HG03469 (cell line): ENCODE results near the gene RAB11FIP4.

Experiments
- ATAC-seq: cut with Tn5 transposase; IDR thresholded peaks from one replicate; pipeline ENCODE4 v1.9.1; 2021; ENCODE audit warnings: mild to moderate bottlenecking, moderate library complexity, moderate number of reproducible peaks; ENCODE audit not compliant: unreplicated experiment

RAB11FIP4 gene

DNA sequence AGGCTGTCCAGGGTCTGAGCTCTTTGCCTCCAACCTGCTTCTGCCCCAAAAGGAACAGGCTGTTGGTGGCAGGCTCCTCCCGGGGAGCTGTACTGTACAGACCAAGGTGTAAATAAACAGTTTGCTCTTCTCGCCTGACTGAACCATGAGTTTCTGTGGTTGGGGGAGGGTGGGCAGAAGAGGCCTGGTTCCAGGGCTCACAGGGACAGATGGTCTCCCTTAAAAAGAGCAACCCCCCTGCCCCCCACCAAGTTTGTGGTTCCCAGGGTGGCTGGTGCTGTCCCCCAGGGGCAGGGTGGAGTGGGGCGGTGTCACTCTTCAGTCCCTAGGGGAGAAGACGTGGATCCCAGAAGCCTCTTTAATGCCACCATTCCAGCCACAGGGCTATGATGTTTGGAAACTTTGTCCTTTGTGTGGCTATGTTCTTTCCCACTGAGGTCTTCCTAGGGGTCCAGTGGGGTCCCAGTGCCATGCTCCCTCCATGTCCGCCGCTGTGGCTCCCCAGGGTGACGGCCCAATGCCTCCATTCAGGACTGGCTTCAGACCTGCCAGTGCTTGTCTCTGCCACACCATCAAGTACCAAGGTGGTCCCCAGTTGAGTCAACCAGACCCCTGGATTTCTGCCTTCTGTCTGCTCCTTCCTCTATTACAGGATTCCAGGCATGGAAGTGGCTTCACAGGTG lies 146.7 kb downstream of the RAB11FIP4 start:
- ATAC-seq, result no peak

DNA sequence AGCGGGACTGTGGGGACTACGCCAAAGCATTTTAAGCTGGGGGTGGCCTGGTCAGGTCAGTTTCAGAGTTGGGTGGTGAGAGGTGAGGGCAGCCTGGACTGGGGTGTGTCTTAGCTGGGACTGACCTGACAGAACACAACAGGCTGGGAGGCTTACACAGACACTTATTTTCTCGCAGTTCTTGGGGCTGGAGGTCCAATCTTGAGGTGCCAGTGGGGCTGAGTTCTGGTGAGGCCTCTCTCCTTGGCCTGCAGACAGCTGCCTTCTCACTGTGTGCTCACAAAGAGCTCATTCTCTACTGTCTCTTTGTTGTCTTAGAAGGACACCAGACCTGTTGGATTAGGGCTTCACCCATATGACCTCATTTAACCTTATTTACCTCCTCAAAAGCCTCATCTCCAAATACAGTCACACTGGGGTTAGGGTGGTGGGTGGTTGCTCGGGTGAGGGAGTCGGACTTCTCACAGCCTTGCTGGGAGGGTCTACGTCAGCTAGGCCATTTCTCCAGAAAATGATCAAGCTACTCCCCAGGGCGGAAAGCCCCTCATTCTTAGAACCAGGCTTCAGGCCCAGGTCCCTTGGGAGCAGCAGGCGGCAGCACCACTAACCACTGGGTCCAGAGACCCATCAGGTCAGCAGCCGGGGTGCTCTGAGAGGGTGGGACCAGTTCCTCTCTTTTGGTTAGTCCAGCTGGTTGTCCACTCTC lies 149.3 kb downstream of the RAB11FIP4 start:
- no peak for ATAC-seq

DNA sequence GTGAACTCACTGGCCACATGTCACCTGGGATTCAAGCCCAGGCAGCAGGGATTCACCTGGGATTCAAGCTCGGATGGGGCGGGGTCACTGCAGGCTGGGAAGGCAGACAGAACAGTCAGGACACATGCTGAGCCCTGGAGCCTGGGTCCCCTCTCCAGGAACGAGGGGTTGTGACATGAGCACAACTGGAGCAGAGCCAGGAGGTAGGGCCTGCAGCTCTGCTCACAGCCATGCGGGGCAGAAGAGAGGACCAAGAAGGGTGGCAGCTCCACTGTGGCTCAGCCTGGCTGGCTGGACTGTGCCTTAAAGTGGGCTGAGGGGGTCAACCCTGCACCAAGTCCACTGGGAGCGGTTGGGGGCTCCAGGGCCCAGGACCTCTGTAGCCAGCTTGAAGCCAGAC lies 150.1 kb downstream of the RAB11FIP4 start:
- no peak for ATAC-seq

DNA sequence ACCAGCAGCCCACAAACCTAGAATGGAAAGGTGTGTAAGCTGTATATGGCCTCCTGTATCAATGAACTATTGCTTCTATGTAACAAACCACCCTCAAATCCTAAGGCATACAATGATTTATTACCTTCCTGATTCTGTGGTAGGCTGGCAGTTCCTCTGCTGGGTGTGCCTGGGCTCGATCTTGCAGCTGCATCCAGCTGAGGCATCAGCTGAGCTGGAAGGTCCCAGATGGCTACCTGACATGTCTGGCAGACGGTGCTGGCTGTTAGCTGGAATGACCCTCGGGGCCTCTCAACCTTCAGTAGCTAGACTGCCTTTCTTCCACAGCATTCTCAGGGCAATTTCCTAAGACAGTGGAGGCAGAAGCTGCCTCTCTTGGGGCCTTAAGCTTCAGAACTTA lies 152.7 kb downstream of the RAB11FIP4 start:
- ATAC-seq, result no peak

DNA sequence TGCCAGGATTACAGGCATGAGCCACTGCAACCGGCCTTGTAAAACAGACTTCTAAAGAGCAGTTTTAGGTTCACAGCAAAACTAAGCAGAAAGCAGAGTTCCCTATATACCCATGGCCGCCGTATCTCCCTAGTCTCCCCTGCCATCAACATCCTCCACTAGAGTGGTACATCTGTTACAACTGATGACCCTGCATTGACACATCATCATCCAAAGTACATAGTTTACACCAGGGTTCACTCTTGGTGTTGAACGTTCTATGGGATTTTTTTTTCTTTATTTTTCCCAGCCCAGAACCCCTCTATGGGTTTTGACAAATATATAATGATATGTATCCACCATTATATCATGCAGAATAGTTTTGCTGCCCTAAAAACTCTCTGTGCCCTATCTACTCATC lies 155.2 kb downstream of the RAB11FIP4 start:
- ATAC-seq, result no peak

DNA sequence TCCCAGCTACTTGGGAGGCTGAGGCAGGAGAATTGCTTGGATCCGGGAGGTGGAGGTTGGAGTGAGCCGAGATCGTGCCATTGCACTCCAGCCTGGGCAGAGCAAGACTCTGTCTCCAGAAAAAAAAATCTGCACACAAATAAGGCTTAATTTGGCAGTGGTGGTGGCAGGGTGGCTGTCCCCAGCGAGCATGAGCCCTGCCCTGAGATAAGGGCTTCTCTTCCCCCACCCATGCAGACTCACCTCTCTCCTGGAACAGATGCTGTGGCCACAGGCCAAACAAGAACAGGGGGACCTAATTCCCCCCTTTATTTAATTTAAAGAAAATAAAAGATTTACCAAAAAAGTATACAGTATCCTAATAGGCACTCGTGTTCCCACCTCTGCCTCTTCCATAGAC lies 157.2 kb downstream of the RAB11FIP4 start:
- ATAC-seq, result no peak

DNA sequence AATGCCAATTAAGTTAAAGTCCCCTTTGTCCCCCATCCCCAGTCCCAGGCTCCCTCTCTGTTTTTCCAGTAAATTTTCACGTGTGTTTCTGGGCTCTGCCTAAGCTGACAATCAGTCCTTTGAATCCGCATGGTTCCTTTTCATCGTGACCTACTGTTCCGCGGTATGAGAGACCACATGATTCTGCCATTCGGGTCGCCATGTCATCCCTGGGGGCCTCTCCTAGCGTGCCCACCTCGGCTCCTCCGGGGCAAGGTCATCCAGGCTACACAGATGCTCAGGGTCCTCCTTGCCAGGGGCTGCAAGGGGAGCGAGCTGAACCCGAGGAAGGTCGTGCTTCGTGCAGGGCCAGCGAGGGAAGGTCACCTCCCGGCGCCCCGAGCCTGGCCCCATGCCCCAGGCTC lies 157.6 kb downstream of the RAB11FIP4 start:
- ATAC-seq, result no peak

DNA sequence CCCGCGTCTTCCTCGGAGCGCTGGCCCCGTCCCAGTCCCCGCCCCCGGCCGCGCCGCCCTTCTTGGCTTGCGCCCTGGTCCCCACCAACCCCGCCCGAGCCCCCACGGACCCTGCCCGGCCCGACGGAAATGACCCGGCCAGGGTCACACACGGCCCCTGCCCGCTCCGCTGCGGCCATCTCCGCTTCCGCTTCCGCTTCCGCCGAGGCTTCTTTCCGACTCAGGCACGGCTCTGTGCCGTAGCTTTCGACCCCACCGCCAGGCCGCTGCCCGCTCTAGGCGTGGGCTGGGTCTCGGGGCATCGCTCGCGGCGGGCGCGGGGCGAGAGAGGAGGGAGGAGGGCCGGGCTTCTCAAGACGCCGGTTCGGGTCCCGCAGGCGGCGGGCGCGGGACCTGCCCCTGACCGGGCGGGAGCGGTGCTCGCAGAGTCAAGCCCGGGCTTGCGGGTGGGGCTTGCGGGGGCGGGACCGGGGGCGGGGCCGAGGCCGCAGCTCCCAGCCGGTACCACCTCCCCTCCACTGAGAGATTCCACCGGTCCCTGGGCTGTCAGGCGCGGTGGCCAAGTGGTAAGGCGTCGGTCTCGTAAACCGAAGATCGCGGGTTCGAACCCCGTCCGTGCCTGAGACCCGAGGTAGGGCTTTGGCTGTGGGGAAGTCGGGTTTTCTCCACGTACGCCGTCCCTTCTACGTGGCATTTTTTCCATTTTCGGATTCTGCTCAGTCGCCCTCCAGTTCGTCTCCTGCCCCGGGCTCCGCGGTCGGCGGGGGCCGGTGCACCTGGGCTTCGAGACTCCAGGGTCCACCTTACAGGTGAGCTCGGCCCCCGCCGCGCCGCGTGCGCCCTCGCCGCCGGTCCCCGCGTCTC lies 158.3 kb downstream of the RAB11FIP4 start:
- ATAC-seq, result peak; percentile 49

DNA sequence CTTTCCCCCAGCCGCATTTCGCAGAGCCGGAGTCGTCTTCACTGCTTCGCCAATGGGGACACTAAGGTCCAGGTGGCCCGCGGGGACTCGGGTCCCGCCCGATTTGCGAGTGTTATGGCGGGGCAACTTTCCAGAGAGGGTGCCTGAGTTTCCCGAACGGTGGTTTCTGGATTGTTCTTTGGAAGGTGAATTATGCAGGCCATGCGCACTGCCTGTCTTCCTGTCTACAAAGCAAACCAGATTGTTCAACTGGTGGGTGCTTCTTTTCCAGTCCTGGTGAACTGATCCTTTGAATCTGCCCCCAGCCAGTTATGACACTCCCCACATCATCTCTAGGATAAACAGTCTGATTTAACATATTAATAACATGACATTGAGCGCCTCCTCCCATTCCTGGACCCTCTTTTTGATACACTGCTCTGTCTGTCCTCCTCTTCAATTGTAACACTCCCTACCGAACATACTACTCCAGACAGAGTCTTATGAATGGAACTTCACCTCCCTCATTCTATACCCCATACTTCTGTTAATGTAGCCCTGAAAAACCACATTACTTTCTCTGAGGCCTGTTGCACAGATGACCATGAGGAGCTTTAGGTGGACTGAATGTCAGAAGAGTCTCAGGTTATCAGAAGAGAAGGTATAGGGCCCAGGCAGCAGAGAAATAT lies 159.0 kb downstream of the RAB11FIP4 start:
- ATAC-seq, result no peak

DNA sequence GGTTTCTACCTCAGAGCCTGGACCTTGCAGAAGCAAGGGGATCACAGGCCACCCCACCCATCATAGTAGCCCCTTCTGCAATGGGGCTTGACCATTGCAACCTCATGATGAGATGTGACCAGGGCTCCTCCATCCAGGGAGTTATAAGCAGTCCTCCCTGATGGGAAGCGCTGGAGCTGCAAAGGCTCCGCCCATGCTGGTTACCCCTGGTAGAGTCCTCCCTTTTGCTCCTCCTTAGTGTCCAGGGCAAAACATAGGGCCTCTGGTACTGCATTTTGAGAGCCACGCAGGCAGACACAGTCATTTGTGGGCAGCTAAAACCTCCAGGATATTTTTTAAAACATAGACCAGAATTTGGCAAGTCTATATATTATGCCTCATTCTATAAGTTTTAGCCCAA lies 161.1 kb downstream of the RAB11FIP4 start:
- no peak for ATAC-seq

DNA sequence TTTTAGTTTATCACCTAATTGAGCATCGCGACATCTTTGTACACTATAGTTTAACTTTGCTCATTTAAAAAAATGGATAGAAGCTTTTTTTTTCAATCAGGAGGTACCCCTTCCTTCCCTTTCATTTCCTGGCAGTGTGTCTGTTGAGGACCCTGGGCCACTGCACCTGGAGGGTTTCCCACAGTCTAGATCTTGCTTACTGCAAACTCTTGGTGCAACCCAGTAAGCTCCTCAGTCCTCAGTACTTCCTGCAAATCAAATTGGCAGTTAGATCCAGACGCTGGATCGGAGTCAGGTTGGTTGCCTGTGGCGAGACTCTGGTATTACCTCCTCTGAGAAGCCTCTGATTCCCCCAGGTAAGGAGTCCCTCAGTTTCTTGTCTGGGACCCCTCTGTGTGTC lies 162.0 kb downstream of the RAB11FIP4 start:
- ATAC-seq, result no peak

DNA sequence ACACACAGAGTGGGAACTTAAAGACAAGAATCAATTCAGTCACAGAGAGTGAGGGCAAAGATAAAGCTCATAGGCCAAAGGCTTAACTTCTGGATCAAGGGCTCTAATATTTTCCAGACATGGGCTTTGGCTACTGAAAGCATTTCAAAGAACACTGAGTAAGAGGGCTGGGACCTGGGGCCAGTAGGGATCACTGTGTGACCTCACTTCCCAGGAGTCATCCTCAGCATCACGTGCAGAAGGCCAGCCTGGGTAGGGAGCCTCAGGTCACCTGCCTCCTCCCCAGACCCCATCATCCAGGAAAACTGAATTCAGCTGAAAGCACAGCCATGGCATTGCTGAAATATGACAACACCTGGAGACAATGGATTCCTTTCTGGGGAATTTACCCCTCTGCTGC lies 163.5 kb downstream of the RAB11FIP4 start:
- ATAC-seq, result no peak

DNA sequence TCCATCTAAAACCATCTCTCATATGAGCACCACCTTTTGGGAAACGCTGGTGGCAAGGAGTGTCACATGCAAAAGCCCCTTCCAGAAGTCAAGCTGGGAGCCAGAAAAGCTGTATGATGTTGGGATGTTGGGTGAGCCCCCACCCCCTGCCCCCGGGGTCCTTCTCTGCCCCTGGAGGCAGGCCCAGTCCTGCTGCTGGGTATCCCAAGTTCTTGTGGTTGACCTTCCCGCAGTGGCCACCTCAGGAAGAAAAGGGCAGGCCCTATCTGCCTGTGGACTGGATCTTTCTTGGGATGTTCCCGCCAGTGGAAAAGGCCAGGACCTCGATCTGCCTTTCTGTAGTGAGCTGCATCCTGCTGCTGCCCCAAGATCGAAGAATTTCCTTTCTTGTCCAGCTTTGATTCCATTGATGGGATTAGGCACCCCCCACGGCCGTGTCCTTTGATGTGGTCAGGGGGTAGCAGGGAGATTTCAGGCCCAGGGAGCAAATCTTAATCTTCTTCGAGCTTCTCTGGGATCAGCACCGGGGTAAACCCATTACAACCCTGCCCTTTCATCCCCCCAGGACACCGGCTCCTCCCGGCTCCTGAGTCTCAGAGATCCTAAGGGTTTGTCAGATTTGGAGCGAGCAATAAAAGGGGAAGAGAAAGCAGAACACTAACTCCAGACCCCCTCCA lies 165.6 kb downstream of the RAB11FIP4 start:
- ATAC-seq, result no peak

DNA sequence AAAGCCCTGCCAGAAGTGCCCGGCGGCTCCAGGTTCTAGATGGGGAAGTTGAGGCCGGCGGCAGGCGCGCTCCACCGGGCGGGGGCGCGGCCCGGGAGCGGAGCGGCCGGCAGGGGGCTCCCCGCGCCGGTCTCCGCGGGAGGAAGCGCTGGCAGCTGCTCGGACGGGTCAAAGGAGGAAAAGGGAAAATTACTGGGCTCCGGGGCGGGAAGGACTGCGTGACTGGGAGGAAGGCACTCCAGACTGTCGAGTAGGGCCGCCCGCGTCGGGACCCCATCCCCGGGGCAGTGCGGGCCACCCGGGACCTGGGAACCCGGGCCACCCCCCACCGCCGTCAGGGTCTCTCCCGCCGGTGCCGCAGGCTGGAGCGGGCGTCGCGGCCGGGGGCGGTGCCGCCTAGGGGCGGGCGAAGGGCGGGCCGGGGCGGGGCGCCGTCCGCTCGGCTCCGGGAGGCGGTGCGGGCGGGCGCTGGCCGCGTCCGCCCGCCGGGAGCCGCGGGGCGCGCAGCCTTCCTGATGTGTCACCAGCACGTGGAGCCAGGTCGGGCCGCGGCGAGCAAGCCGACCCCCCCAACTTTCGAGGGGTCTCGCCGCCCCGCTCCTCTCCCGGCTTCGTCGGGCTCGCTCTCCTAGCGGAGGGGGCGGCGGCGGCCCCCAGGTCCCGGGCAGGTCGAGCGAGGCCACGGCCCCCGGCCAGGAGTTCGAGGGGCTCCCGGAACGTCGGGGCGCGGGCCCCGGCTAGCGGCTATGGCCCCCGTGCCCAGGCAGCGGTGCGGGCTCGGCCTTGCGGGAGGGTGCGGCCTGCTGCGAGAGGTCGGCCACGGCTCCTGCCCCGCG lies 167.5 kb downstream of the RAB11FIP4 start:
- no peak for ATAC-seq

DNA sequence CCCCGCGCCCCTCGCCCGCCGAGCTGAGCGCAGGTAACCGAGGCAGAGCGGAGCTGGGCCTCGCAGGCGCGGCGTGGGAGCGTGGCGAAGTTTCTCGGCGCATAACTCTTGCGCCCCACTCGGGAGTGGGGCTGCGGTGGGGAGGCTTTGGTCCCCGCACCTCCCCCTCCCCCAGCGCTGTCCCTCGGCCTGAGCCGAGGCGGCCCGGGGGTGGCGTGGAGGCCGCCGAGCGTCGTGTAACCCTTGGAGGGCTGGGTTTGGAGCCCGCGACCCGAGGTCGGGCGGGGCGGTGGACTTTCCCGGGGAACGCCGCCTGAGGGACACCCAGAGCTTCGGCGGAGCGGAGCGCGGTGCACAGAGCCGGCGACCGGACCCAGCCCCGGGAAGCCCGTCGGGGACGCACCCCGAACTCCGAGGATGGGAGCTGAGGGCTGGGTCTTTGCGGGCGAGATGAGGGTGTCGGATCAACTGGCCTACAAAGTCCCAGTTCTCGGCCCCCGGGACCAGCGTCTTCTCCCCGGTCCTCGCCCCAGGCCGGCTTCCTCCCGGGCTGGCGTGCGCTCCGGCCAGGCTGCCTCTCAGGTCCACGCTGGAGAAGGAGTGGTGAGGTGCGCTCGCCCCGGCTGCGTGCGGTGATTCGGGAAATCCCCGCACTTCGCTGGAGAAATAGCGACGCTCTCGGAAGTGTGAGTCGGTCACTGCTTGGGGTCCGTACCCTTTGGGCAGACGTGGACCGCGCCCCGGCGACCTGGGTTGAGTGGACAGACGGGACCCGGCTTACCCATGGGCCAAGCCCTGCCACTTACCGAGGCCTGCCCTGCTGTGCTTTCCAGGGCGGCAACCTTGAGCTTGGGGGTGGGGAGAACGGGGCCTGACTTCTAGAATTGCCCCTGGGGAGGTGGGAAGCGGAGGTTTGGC lies 168.4 kb downstream of the RAB11FIP4 start:
- ATAC-seq, result no peak

DNA sequence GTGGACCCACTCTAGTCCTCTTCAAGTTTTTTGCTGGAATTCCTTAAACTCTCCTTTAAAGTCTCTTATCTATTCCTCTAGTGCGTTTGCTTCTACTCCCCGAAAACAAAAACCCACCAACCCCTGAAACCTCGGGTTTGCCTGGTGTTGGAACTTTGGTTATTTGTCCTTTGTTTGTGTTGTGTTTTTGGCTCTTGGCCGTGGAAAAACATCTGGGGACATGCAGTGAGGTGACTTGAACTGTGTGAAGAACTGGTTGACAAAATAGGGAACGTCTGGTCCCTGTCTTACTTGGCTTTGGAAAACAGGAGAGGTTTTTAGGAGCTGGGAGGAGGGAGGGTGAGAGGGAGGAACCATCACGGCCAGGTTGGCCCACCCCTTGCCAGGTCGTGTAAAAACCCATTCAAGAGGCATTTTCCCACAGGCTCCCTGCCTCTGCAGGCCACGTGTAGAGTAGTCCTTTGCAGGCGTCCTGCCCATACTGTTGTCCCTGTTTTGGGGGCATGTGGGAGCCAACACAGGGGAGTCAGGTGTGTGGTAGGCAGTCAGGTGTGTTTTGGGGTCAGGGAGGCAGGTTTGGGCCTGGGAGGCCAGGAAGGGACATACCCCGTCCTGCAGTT lies 169.3 kb downstream of the RAB11FIP4 start:
- no peak for ATAC-seq

DNA sequence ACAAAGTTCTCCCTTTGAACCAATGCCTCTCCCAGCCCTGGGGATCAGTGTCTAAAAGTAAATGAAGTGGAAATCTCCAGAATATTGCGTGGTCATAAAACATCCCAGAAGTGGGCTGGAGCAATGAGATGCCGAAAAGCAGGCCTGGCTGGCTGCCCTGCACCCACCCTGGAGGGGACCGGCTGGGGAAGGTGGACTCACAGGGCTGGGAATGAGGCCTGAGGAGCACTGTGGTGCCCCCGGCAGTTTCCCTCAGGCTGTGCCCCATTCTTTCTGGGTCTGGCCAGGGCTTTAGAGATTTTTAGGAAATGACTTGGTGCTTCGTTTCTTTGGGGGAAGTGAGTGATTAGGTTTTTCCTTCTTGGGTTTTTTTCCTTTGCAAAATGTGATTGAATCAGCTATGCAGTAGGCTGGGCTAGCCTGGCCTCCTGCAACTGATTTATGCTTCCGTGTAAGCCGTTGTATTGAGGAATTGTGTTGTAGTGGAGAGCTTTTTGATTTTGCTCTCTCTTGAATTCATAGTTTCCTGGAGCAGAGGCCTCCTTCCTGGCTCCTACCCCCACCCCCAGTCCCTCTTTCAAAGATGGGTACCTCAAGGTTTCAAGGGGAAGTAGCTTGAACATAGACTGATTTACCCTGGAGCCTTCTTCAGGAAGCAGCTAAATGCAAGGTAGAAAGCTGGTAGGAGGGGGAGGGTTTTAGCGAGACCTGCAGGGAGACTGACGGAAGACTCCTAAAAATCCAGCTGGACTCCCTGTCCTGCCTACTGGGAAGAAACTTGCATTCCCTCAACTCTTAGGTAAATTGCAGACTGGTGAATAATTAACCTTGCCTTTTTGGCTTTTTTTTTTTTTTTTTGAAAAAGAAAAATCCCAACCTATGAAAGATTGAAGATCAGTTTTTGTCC lies 170.2 kb downstream of the RAB11FIP4 start:
- no peak for ATAC-seq
